GM06990 (cell line): ENCODE data around the gene ENOPH1.
A peak's percentile ranks its signal among the peaks of the same experiment; 100 is the strongest.

Source experiments
- DNase-seq: peaks from one replicate; pipeline ENCODE4 v3.0.0-alpha.2; 2011; ENCODE audit not compliant: insufficient read length; ENCODE audit errors: extremely low read depth
- H3K27me3 ChIP-seq: replicated peaks from 2 replicates; pipeline ENCODE4 v1.6.0; 2011; ENCODE audit warnings: low read length; ENCODE audit not compliant: control insufficient read depth, insufficient read depth
- H3K36me3 ChIP-seq: 2 replicates; pipeline ENCODE4 v1.5.1; 2011; ENCODE audit warnings: low read length; ENCODE audit not compliant: control insufficient read depth, insufficient read depth
- H3K4me3 ChIP-seq: replicated peaks from 2 replicates; pipeline ENCODE4 v1.5.1; 2011; ENCODE audit warnings: low read depth, mild to moderate bottlenecking, control low read depth, low read length
- TF ChIP-seq, protein P1 (sequence below): IDR thresholded peaks from 2 replicates; pipeline ENCODE4 v1.5.1; 2011; ENCODE audit warnings: low read length, control low read depth, mild to moderate bottlenecking, inconsistent platforms; ENCODE audit not compliant: insufficient read depth, poor library complexity, severe bottlenecking

Gene ENOPH1

DNA sequence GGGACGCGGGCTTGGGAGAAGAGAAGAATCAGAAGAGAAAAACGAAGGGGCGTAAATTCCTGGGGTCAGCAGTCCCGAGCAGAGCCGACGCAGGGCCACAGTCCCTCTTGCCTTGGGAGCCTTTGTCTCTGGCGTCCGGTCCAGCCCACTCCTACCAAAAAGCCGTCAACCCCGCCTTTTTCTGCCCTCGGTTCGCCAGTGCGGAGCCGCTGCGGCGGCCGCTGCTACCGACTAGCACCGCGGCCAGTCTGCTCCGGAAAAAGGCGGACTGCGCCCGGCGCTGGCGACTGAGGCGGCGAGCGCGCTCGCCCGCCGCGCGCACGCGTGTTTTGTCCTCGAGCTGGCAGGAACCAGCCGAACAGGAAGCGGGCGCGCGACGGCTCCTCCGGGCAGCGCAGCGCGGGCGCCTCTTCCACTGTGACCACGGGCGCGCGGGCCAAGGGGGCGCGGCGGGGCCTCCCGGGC is 630 bp upstream of the ENOPH1 start:
- Histone ChIP-seq H3K4me3 (peak overlapping the region; percentile 76), H3K27me3 (no peaks in the 10 kb centered on the region), H3K36me3 (peaks cover 2% of the 10 kb centered on the region)
- TF ChIP-seq, protein P1, sequence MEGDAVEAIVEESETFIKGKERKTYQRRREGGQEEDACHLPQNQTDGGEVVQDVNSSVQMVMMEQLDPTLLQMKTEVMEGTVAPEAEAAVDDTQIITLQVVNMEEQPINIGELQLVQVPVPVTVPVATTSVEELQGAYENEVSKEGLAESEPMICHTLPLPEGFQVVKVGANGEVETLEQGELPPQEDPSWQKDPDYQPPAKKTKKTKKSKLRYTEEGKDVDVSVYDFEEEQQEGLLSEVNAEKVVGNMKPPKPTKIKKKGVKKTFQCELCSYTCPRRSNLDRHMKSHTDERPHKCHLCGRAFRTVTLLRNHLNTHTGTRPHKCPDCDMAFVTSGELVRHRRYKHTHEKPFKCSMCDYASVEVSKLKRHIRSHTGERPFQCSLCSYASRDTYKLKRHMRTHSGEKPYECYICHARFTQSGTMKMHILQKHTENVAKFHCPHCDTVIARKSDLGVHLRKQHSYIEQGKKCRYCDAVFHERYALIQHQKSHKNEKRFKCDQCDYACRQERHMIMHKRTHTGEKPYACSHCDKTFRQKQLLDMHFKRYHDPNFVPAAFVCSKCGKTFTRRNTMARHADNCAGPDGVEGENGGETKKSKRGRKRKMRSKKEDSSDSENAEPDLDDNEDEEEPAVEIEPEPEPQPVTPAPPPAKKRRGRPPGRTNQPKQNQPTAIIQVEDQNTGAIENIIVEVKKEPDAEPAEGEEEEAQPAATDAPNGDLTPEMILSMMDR: no peak
- DNase-seq: no peak

DNA sequence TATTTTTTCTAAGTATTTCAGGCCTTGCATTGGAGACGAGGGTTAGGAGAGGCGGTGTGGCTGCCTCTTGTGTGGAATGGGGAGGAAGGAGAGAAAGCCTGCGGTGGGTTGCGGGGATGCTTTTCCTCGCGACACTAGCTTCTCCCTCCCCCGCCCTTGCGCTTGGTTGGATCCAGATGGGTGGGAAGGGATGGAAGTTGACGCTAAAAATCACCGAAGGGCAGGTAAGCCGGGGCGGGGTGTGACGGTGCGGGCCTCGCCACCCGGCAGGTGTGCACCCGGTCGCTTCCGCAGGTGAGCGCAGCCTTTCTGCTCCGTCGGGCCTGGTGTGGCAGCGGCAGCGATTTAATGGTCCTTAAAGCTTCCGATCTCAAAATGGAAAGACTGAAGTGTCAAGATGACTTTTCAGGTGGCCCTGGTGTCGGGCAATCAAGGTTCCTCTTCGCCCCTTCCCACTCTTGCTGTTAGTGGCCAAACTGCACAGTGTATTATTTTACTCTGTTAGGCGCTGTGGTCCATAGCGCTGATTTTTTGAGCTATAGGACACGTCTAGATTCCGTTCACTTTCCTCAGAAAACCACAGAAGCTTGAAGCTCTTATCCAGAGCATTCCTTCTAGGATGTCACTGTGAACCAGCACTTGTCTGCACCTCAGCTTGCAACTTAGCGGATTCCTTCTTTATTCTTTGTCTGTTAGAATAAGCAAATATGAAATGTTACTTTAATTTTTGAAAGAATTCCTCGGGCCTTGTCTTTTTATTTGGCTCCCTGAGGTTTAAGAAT is 765 bp downstream of the ENOPH1 start:
- DNase-seq: peak; percentile 68
- H3K27me3 ChIP-seq: no peaks in the 10 kb centered on the region
- TF ChIP-seq, protein P1: no peak
- peaks cover 2% of the 10 kb centered on the region for H3K36me3 ChIP-seq
- peak overlapping the region; percentile 76 for H3K4me3 ChIP-seq

DNA sequence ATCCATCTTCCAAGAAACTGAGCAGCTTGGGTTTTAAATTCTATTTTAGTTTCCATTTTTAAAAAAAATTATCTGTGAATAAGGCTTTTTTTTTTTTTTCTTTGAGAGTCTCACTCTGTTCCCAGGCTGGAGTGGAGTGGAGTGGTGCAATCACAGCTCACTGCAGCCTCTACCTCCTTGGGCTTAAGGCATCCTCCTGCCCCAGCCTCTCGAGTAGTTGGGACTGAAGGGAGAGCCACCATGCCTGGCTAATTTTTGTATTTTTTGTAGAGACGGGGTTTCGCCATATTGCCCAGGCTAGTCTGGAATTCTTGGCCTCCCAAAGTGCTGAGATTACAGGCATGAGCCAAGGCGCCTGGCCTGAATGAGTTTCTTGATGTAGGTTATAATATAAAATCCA is 1.4 kb downstream of the ENOPH1 start:
- no peak for DNase-seq
- peaks cover 2% of the 10 kb centered on the region for H3K36me3 ChIP-seq
- TF ChIP-seq, protein P1: no peak
- peak overlapping the region; percentile 76 for H3K4me3 ChIP-seq
- H3K27me3 ChIP-seq: no peaks in the 10 kb centered on the region

DNA sequence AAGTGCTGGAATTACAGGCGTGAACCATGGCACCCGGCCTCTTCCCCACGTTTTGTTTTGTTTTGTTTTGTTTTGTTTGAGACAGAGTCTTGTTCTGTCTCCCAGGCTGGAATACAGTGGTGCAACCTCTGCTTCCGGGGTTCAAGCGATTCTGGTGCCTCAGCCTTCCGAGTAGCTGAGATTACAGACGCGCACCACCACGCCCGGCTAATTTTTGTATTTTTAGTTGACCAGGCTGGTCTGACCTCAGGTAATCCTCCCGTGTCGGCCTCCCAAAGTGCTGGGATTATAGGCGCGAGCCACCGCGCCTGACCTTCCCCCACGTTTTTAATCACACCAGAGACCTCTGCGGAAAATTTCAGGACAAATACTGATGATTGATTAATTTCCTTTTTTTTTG is 2.2 kb downstream of the ENOPH1 start:
- Histone ChIP-seq H3K4me3 (no peak overlapping the region), H3K36me3 (peaks cover 2% of the 10 kb centered on the region), H3K27me3 (no peaks in the 10 kb centered on the region)
- no peak for DNase-seq
- TF ChIP-seq, protein P1: no peak

DNA sequence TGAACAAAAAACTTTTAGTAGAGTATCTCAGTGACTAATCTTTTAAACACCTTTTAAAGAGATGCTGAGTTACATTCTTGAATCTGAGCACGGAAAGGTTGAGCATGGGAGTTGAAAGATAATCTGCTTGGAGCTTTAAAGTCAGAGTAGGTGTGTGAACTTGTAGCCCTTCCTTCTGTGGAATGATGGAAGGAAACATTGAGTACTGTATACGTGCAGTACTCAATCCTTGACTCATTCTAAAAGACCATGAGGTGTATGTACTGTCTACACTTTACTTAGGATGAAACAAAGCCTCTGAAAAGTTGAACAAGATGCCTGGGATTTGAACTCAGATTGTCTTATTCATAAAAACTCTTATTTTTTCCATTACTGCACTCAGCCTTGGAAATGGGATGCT is 3.4 kb downstream of the ENOPH1 start:
- no peaks in the 10 kb centered on the region for H3K27me3 ChIP-seq
- TF ChIP-seq, protein P1: no peak
- DNase-seq: no peak
- H3K36me3 ChIP-seq: peaks cover 2% of the 10 kb centered on the region
- H3K4me3 ChIP-seq: no peak overlapping the region
